GM12878 (cell line): ENCODE data around the gene NPLOC4. TPM values are rescaled to one million over a fixed set of nuclear protein-coding genes. Genes with fewer than 3 reads are reported as not detected.

Source experiments
- CBX3 ChIP-seq: fragments of 200-600 bp; sonication (generic); IDR thresholded peaks from 2 replicates; pipeline ENCODE4 v1.6.1; 2016; ENCODE audit warnings: low read depth, borderline replicate concordance
- CHD2 ChIP-seq: IDR thresholded peaks from 2 replicates; pipeline ENCODE4 v1.6.1; 2011; ENCODE audit warnings: low read depth, low read length, improper control_type of control experiment, borderline replicate concordance
- GABPA ChIP-seq: IDR thresholded peaks from 2 replicates; pipeline ENCODE4 v1.6.1; 2014; ENCODE audit warnings: antibody characterized with exemption, low read depth, mild to moderate bottlenecking, inconsistent platforms
- HDGF ChIP-seq: fragments of 450-650 bp; IDR thresholded peaks from 2 replicates; pipeline ENCODE4 v1.6.1; 2016; ENCODE audit warnings: antibody characterized with exemption
- NFXL1 ChIP-seq: fragments of 450-650 bp; IDR thresholded peaks from 2 replicates; pipeline ENCODE4 v1.6.1; 2017; ENCODE audit warnings: antibody characterized with exemption, mild to moderate bottlenecking, borderline replicate concordance
- RAD21 ChIP-seq: IDR thresholded peaks from 2 replicates; pipeline ENCODE4 v1.6.1; 2011; ENCODE audit warnings: mild to moderate bottlenecking, low read depth, low read length, moderate library complexity; ENCODE audit not compliant: insufficient read depth
- TCF12 ChIP-seq: IDR thresholded peaks from 2 replicates; pipeline ENCODE4 v1.6.1; 2011; ENCODE audit warnings: low read depth, mild to moderate bottlenecking, low read length
- YBX1 ChIP-seq: fragments of 450-650 bp; IDR thresholded peaks from 2 replicates; pipeline ENCODE4 v1.6.1; 2016; ENCODE audit warnings: antibody characterized with exemption
- ZNF217 ChIP-seq: fragments of 450-650 bp; IDR thresholded peaks from 2 replicates; pipeline ENCODE4 v1.6.1; 2017; ENCODE audit warnings: antibody characterized with exemption, mild to moderate bottlenecking
- ZNF592 ChIP-seq: fragments of 450-650 bp; IDR thresholded peaks from 2 replicates; pipeline ENCODE4 v1.6.1; 2017; ENCODE audit warnings: mild to moderate bottlenecking, moderate library complexity
- ZNF622 ChIP-seq: fragments of 450-650 bp; IDR thresholded peaks from 2 replicates; pipeline ENCODE4 v1.6.1; 2017; ENCODE audit warnings: mild to moderate bottlenecking, inconsistent platforms
- polyA plus RNA-seq, 11 experiments: library from polyadenylated mRNA; depleted of rRNA in 4 of 11; unstranded in 6 of 11; stranded (reverse) in 5 of 11; fragments of >200 nt; fragmentation: Nextera tagmentation in 4 of 11; fragmentation: Illumina TruSeq in 1 of 11; extraction: Ambion mirVana in 4 of 11; extraction: Trizol in 1 of 11; gene quantifications; 1 replicate in 1 of 11; 2 replicates in 10 of 11; pipeline versions ENCODE4 v1.2.1 to v1.2.3, GENCODE V29; 2011 to 2016; ENCODE audit warnings: inconsistent platforms in 2 of 11, missing spikeins in 2 of 11, low read depth in 1 of 11
- total RNA-seq, 4 experiments: library from RNA; depleted of rRNA in 3 of 4; stranded (reverse); fragments of >200 nt in 3 of 4; fragmentation: Illumina TruSeq in 1 of 4; extraction: Trizol in 1 of 4; gene quantifications; 2 replicates each; pipeline versions ENCODE4 v1.2.1 to v1.2.3, GENCODE V29; 2013 to 2021
- TF ChIP-seq, protein P1 (sequence below): fragments of 450-650 bp; IDR thresholded peaks from 2 replicates; pipeline ENCODE4 v1.6.1; 2017; ENCODE audit warnings: mild to moderate bottlenecking, moderate library complexity
- TF ChIP-seq, protein P2 (sequence below): fragments of 450-650 bp; IDR thresholded peaks from 2 replicates; pipeline ENCODE4 v1.6.1; 2016; ENCODE audit warnings: mild to moderate bottlenecking
- TF ChIP-seq, protein P3 (sequence below), 3 experiments: IDR thresholded peaks in 2 of 3; conservative IDR thresholded peaks in 1 of 3; 2 replicates each; pipeline ENCODE4 v1.5.1; 2011; ENCODE audit warnings: low read depth in 3 of 3, low read length in 3 of 3, mild to moderate bottlenecking in 3 of 3, control low read depth in 2 of 3, moderate library complexity in 2 of 3, inconsistent platforms in 1 of 3, mixed read lengths in 1 of 3; ENCODE audit not compliant: control insufficient read depth in 2 of 3, insufficient read depth in 1 of 3; ENCODE audit errors: extremely low read depth in 1 of 3
- TF ChIP-seq, protein P4 (sequence below): fragments of 450-650 bp; IDR thresholded peaks from 2 replicates; pipeline ENCODE4 v1.6.1; 2018; ENCODE audit warnings: borderline replicate concordance, mild to moderate bottlenecking; ENCODE audit not compliant: partially characterized antibody

NPLOC4 gene
- total and polyA plus RNA-seq, 10 of the 15 experiments (the other 5 are each of a cell fraction or from before 2014, with no cell fraction given) = 1.5 to 83.7 (median 45.8) TPM

DNA sequence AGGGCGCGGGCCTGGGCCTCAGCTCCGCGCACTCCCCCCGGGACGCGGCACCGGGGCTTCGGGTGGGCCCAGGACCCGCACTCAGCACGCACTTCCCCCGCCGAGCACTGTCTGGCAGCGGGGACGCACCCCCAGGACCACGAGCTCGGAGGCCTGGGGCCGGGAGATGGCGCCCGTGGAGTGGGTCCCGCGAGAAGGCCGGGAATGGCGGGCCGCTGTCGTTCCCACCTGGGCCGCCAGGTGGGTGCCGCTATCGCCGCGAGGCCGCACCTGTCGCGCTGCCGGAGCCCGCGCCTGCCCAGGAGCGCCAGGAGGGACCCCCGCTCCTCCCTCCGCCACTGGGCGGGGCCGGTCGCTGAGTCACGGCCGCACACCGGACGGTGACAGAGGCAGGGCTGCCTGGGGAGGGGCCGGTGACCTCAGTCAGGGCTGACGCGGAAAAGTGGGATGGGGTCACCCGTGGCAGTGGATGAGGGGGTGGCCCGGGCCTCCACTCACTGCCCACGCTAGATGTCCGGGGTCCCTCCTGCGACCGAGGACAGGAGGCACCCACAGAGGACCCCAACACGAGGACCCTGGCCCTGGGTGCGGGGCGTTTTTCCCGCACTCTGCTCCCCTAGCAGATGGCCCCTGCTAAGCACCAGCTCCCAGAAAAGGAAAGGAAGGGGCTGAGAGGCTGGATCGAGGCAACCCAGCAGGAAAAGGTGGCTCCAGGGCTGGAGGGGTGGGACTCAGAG lies 117.5 kb downstream of the NPLOC4 start (continued):
- TF ChIP-seq, protein P1, sequence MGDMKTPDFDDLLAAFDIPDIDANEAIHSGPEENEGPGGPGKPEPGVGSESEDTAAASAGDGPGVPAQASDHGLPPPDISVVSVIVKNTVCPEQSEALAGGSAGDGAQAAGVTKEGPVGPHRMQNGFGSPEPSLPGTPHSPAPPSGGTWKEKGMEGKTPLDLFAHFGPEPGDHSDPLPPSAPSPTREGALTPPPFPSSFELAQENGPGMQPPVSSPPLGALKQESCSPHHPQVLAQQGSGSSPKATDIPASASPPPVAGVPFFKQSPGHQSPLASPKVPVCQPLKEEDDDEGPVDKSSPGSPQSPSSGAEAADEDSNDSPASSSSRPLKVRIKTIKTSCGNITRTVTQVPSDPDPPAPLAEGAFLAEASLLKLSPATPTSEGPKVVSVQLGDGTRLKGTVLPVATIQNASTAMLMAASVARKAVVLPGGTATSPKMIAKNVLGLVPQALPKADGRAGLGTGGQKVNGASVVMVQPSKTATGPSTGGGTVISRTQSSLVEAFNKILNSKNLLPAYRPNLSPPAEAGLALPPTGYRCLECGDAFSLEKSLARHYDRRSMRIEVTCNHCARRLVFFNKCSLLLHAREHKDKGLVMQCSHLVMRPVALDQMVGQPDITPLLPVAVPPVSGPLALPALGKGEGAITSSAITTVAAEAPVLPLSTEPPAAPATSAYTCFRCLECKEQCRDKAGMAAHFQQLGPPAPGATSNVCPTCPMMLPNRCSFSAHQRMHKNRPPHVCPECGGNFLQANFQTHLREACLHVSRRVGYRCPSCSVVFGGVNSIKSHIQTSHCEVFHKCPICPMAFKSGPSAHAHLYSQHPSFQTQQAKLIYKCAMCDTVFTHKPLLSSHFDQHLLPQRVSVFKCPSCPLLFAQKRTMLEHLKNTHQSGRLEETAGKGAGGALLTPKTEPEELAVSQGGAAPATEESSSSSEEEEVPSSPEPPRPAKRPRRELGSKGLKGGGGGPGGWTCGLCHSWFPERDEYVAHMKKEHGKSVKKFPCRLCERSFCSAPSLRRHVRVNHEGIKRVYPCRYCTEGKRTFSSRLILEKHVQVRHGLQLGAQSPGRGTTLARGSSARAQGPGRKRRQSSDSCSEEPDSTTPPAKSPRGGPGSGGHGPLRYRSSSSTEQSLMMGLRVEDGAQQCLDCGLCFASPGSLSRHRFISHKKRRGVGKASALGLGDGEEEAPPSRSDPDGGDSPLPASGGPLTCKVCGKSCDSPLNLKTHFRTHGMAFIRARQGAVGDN = no peak; the same call in none of the 2 replicates
- TF ChIP-seq CBX3 (no peak), RAD21 (no peak), NFXL1 (no peak), ZNF592 (no peak), GABPA (no peak), CHD2 (peak; percentile 91), TCF12 (peak; percentile 82), YBX1 (no peak), ZNF217 (peak; percentile 74), ZNF622 (no peak), HDGF (peak; percentile 28; the same call in 1 of the 2 replicates)
- TF ChIP-seq, protein P2, sequence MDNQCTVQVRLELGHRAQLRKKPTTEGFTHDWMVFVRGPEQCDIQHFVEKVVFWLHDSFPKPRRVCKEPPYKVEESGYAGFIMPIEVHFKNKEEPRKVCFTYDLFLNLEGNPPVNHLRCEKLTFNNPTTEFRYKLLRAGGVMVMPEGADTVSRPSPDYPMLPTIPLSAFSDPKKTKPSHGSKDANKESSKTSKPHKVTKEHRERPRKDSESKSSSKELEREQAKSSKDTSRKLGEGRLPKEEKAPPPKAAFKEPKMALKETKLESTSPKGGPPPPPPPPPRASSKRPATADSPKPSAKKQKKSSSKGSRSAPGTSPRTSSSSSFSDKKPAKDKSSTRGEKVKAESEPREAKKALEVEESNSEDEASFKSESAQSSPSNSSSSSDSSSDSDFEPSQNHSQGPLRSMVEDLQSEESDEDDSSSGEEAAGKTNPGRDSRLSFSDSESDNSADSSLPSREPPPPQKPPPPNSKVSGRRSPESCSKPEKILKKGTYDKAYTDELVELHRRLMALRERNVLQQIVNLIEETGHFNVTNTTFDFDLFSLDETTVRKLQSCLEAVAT = 0 out of 2 replicates have a peak, but pooled peaks have one; percentile 21
- TF ChIP-seq, protein P3, sequence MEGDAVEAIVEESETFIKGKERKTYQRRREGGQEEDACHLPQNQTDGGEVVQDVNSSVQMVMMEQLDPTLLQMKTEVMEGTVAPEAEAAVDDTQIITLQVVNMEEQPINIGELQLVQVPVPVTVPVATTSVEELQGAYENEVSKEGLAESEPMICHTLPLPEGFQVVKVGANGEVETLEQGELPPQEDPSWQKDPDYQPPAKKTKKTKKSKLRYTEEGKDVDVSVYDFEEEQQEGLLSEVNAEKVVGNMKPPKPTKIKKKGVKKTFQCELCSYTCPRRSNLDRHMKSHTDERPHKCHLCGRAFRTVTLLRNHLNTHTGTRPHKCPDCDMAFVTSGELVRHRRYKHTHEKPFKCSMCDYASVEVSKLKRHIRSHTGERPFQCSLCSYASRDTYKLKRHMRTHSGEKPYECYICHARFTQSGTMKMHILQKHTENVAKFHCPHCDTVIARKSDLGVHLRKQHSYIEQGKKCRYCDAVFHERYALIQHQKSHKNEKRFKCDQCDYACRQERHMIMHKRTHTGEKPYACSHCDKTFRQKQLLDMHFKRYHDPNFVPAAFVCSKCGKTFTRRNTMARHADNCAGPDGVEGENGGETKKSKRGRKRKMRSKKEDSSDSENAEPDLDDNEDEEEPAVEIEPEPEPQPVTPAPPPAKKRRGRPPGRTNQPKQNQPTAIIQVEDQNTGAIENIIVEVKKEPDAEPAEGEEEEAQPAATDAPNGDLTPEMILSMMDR (IDR thresholded peaks at IDR 0.05 in 2 of 3, conservative IDR thresholded peaks at IDR 0.05 in 1 of 3; ENCODE audit: control insufficient read depth in 2 of 3, extremely low read depth in 1 of 3, insufficient read depth in 1 of 3, low read depth in 3 of 3, low read length in 3 of 3) = peak; percentile 50 to 64 (median 61)
- TF ChIP-seq, protein P4, sequence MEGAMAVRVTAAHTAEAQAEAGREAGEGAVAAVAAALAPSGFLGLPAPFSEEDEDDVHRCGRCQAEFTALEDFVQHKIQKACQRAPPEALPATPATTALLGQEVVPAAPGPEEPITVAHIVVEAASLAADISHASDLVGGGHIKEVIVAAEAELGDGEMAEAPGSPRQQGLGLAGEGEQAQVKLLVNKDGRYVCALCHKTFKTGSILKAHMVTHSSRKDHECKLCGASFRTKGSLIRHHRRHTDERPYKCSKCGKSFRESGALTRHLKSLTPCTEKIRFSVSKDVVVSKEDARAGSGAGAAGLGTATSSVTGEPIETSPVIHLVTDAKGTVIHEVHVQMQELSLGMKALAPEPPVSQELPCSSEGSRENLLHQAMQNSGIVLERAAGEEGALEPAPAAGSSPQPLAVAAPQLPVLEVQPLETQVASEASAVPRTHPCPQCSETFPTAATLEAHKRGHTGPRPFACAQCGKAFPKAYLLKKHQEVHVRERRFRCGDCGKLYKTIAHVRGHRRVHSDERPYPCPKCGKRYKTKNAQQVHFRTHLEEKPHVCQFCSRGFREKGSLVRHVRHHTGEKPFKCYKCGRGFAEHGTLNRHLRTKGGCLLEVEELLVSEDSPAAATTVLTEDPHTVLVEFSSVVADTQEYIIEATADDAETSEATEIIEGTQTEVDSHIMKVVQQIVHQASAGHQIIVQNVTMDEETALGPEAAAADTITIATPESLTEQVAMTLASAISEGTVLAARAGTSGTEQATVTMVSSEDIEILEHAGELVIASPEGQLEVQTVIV = no peak
